NB4 (cell line): Measurements from ENCODE around the gene THSD4.

Source experiments
- DNase-seq: peaks from one replicate; pipeline ENCODE4 v3.0.0; 2010; ENCODE audit warnings: low read depth
- H3K4me3 ChIP-seq: one replicate; pipeline ENCODE4 v1.5.1; 2011; ENCODE audit warnings: mild to moderate bottlenecking, low read depth, low read length, moderate library complexity
- MYC ChIP-seq: IDR thresholded peaks from 2 replicates; pipeline ENCODE4 v1.6.1; 2011; ENCODE audit warnings: low read depth, low read length
- POLR2A ChIP-seq: IDR thresholded peaks from 2 replicates; pipeline ENCODE4 v1.6.1; 2011; ENCODE audit warnings: mild to moderate bottlenecking; ENCODE audit not compliant: insufficient read length; ENCODE audit errors: extremely low read depth
- TF ChIP-seq, protein P1 (sequence below): IDR thresholded peaks from one replicate; pipeline ENCODE4 v1.5.1; 2012; ENCODE audit warnings: low read depth, low read length
- TF ChIP-seq, protein P2 (sequence below): IDR thresholded peaks from 2 replicates; pipeline ENCODE4 v1.6.1; 2011; ENCODE audit warnings: low read depth, low read length

The THSD4 gene

DNA sequence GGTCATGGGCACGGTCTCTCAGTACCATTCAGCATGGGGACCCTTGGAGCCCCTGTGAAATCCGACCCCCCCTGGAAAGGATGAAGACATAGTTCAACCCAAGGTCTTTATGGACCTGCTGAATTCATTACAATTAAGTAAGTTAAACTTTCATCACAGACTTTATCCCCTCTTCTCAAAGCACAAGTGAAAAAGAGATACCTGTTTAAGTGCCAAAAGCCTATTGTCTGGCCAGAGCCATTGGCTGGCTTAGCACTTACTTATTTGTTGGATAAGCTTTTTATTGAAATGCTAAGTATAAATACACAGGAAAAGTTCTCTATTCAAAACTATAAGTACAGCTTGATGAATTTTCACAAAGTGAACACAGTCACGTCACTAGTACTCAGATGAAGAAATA, 566.7 kb downstream of the THSD4 start:
- TF ChIP-seq POLR2A (no peak), MYC (no peak)
- TF ChIP-seq, protein P1, sequence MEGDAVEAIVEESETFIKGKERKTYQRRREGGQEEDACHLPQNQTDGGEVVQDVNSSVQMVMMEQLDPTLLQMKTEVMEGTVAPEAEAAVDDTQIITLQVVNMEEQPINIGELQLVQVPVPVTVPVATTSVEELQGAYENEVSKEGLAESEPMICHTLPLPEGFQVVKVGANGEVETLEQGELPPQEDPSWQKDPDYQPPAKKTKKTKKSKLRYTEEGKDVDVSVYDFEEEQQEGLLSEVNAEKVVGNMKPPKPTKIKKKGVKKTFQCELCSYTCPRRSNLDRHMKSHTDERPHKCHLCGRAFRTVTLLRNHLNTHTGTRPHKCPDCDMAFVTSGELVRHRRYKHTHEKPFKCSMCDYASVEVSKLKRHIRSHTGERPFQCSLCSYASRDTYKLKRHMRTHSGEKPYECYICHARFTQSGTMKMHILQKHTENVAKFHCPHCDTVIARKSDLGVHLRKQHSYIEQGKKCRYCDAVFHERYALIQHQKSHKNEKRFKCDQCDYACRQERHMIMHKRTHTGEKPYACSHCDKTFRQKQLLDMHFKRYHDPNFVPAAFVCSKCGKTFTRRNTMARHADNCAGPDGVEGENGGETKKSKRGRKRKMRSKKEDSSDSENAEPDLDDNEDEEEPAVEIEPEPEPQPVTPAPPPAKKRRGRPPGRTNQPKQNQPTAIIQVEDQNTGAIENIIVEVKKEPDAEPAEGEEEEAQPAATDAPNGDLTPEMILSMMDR = no peak
- TF ChIP-seq, protein P2, sequence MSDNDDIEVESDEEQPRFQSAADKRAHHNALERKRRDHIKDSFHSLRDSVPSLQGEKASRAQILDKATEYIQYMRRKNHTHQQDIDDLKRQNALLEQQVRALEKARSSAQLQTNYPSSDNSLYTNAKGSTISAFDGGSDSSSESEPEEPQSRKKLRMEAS = no peak
- no peak overlapping the region for H3K4me3 ChIP-seq
- DNase-seq = no peak

DNA sequence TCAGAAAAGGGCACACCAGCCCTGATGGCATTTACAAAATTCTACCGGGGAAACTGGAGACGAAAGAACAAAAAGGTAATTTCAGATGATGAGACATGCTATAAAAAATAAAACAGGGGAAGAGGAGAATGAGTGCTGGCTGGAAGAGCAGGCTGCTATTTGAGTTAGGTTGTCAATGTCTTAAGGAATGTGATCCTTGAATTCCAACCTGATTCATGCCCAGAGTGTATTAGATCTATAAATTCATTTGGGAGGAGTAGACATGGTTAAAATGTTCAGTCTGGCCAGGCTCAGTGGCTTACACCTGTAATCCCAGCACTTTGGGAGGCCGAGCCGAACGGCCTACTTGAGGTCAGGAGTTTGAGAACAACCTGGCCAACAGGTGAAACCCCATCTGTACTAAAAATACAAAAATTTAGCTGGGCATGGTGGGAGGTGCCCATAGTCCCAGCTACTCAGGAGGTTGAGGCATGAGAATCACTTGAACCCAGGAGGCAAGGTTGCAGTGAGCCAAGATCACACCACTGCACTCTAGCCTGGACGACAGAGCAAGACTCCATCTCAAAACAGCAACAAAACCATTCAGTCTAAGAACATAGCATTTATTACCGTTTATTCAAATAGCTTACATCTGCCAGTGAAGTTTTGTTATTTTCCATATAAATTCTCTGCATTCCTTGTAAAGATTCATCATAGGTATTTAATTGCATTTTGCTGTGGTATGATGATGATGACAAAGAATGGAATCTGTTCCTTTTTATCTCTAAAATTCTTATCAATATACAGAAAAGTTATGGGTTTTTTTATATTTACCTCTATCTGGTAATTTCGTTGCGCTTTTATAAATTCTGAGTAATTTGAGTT, 568.4 kb downstream of the THSD4 start:
- H3K4me3 ChIP-seq = no peak overlapping the region
- TF ChIP-seq, protein P1 = no peak
- TF ChIP-seq, protein P2 = no peak
- TF ChIP-seq MYC (no peak), POLR2A (no peak)
- DNase-seq = no peak

DNA sequence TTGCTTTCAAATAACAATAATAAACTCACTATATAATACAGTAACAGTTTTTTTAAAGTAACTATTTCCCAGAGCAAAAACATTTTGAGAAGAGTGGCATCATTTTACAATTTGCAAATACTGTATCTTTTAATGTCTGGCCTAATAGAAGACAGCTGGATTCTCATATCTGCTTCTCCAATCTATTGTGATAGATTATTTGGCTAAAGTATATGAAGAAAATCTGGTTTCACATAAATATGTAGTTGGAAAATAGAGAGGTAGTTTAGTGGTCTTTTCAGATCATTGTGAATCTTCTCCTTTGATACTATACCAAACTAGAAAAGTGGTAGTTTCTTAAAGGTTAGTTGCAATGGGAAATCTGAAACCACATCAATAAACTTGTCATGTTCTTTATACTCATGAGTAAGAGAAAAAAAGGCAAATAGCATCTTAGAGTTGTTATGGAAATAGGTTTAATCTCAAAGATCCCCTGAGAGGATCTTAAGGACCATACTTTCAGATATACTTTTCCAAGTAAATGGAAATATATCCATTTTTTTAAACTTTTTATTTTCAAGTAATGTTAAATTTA, 570.2 kb downstream of the THSD4 start:
- H3K4me3 ChIP-seq = no peak overlapping the region
- no peak for DNase-seq
- TF ChIP-seq, protein P1 = no peak
- TF ChIP-seq POLR2A (no peak), MYC (no peak)
- TF ChIP-seq, protein P2 = no peak

DNA sequence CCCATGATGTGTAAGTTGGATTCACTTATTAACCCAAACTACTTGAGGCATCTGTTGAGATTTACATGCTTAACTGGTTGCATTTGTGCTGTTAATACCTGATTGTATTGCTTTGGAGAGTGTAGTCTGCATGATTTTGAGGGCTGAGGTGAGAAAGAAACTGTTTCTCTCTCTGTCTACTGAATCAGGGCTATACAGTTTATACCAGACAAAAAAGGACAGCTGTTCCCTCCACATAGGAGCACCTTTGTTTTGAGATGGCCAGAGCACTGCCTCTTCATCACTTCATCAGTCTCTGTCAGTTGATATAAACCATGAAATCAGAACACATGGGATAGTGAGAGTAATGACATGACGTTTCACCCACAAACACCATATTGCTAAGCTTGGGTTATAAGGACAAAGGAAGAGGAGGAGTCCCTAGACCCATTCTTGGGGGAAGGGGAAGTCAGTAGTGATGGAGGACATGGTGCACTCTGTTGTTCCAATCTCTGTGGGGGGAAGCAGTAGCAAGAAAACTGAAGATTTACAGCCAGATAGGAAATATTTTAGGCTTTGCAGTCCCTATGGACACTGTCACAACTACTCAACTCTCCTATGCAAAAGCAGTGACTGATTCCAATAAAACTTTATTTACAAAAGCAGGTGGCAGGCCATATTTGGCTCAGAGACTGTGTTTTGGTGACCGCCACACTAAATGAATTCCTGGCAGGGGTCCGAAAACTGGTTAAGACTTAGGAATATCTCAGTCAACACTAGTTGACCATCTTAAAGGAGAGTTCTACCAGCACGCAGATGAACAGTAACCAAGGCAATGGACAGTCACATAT, 571.2 kb downstream of the THSD4 start:
- DNase-seq = no peak
- no peak overlapping the region for H3K4me3 ChIP-seq
- TF ChIP-seq MYC = no peak
- TF ChIP-seq, protein P1 = no peak
- no peak for TF ChIP-seq POLR2A
- TF ChIP-seq, protein P2 = no peak

DNA sequence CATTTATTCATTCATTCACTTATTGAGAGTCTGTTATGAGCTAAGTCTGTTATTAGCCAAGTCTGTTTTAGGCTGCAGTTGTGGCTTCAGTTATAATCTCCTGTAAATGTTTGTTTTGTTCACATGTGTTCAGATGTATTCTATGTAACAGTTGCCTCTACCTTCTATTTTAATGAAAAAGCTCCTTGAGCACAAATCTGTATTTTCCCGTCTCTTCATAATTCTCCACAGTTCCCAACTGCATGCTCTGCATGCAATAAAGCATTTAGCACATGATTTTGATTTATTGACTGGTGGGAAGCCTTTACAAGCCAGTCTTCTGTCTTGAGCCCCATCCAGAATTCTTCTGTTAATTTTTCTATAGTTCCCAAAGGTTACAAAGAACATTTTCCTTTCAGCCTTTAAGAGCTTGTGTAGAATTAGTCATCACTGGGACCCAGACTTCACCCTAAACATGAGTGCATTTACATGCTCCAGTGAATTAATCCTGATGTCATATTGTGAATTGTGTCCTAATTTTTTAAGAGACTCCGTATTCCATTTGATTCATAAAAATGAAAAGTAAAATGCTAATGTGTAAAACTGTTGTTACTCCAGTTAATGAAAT, 572.7 kb downstream of the THSD4 start:
- TF ChIP-seq, protein P1 = no peak
- TF ChIP-seq POLR2A = no peak
- no peak for DNase-seq
- H3K4me3 ChIP-seq = no peak overlapping the region
